Caco-2 (cell line): ENCODE data around the gene CDHR5. TPM values are rescaled to one million over a fixed set of nuclear protein-coding genes. Genes with fewer than 3 reads are reported as not detected.
"Not testable (repeated sequence)": the region's sequence is repeated elsewhere in the genome, so short reads cannot be mapped to it uniquely, and the experiment has no call there.

Experiments
- BruUV-seq: library from RNA; stranded (reverse); fragments of 400-500 nt; replicated peaks from 2 replicates; lab custom pipeline; 2021; lab: Mats Ljungman, UMichigan
- CTCF ChIA-PET: fragments of 300-600 bp; sonication (Branson Sonifier 250); formaldehyde crosslinking; loops from one replicate; lab custom pipeline; 2022; ENCODE audit warnings: antibody characterized with exemption; lab: Charles Lee
- POLR2A ChIA-PET: fragments of 300-600 bp; sonication (Branson Sonifier 250); formaldehyde crosslinking; loops from one replicate; lab custom pipeline; 2022; ENCODE audit warnings: antibody characterized with exemption; lab: Charles Lee
- DNase-seq, 2 experiments: peaks; one replicate each; pipeline versions ENCODE4 v3.0.0 to v3.0.0-alpha.2; 2020 to 2022
- H3K27me3 ChIP-seq: replicated peaks from 2 replicates; pipeline ENCODE4 v1.6.0; 2011; ENCODE audit warnings: low read length; ENCODE audit not compliant: control insufficient read depth, insufficient read depth
- H3K36me3 ChIP-seq: 2 replicates; pipeline ENCODE4 v1.5.1; 2011; ENCODE audit warnings: low read length; ENCODE audit not compliant: control insufficient read depth, insufficient read depth
- H3K4me1 ChIP-seq: fragments of 250-450 bp; sonication (Bioruptor Pico); 2 replicates; pipeline ENCODE4 v1.5.1; 2020; ENCODE audit warnings: mild to moderate bottlenecking
- H3K4me3 ChIP-seq: 2 replicates; pipeline ENCODE4 v1.5.1; 2011; ENCODE audit warnings: low read depth, mild to moderate bottlenecking, control low read depth, low read length
- H3K9me3 ChIP-seq: fragments of 250-450 bp; sonication (Bioruptor Pico); 2 replicates; pipeline ENCODE4 v1.5.1; 2020; ENCODE audit warnings: mild to moderate bottlenecking, moderate library complexity
- H3K27ac Mint-ChIP-seq: one replicate; pipeline ENCODE4 v1.8.0; 2022; ENCODE audit warnings: mixed read lengths; ENCODE audit not compliant: unreplicated experiment
- H3K27me3 Mint-ChIP-seq: one replicate; pipeline ENCODE4 v1.8.0; 2022; ENCODE audit warnings: mixed read lengths; ENCODE audit not compliant: insufficient read depth, unreplicated experiment
- H3K36me3 Mint-ChIP-seq: one replicate; pipeline ENCODE4 v1.8.0; 2022; ENCODE audit warnings: mild to moderate bottlenecking, mixed read lengths; ENCODE audit not compliant: insufficient read depth, unreplicated experiment
- H3K4me1 Mint-ChIP-seq: one replicate; pipeline ENCODE4 v1.8.0; 2022; ENCODE audit warnings: low read depth, mixed read lengths; ENCODE audit not compliant: unreplicated experiment
- H3K4me3 Mint-ChIP-seq: one replicate; pipeline ENCODE4 v1.8.0; 2022; ENCODE audit warnings: mild to moderate bottlenecking, moderate library complexity, mixed read lengths; ENCODE audit not compliant: unreplicated experiment
- H3K9me3 Mint-ChIP-seq: one replicate; pipeline ENCODE4 v1.8.0; 2022; ENCODE audit warnings: mixed read lengths; ENCODE audit not compliant: unreplicated experiment
- CTCF ChIP-seq, 2 experiments: fragments of 200-600 bp in 1 of 2; IDR thresholded peaks; 1 replicate in 1 of 2; 2 replicates in 1 of 2; pipeline versions ENCODE4 v1.5.1 to v1.8.0; 2011 to 2022; ENCODE audit warnings: antibody characterized with exemption in 1 of 2, control low read depth in 1 of 2, inconsistent platforms in 1 of 2, low read depth in 1 of 2, low read length in 1 of 2, mild to moderate bottlenecking in 1 of 2, moderate library complexity in 1 of 2; ENCODE audit not compliant: insufficient read depth in 1 of 2, severe bottlenecking in 1 of 2, unreplicated experiment in 1 of 2
- intact Hi-C: fragments of 100-400 bp; cut with micrococcal nuclease; formaldehyde crosslinking; loops from one replicate; pipeline ENCODE4 v1.10.0; 2022; ENCODE audit not compliant: unreplicated experiment
- total RNA-seq: library from RNA; stranded (reverse); gene quantifications from 2 replicates; pipeline ENCODE4 v1.2.3, GENCODE V29; 2022

Gene CDHR5
- total RNA-seq, 1 experiment from 2014 or later: 42.0 TPM

GRCh38 chr11:575313-575995 lies 49.3 kb downstream of the CDHR5 start:
- ChIA-PET CTCF (interaction anchor here (0.7 to 1.1 kb wide), 7 partner anchors 9 to 121 kb away, joined by 3 to 6 read pairs (median 3); partner anchors contain the start of gene TMEM80), POLR2A (interaction anchor here (0.5 to 2.0 kb wide), 17 partner anchors 11 to 368 kb away, joined by 3 to 17 read pairs (median 5); partner anchors contain the start of genes BET1L, CEND1, DEAF1 and LMNTD2)
- peak overlapping the region; percentile 97 for H3K27ac Mint-ChIP-seq
- intact Hi-C loops: loop anchor here (5.0 kb wide), 1 partner anchor 37 kb away; no protein-coding TSS in a partner anchor
- peaks cover 14% of the 10 kb centered on the region for H3K36me3 Mint-ChIP-seq
- Histone ChIP-seq H3K4me3 (peak overlapping the region; percentile 96), H3K27me3 (no peaks in the 10 kb centered on the region), H3K9me3 (no peaks in the 10 kb centered on the region), H3K36me3 (no peaks in the 10 kb centered on the region), H3K4me1 (peaks cover 40% of the 10 kb centered on the region)
- peaks cover 22% of the 10 kb centered on the region for H3K4me1 Mint-ChIP-seq
- no peak for TF ChIP-seq CTCF (IDR thresholded peaks at IDR 0.05; ENCODE audit: insufficient read depth in 1 of 2, low read depth in 1 of 2, low read length in 1 of 2, severe bottlenecking in 1 of 2, unreplicated experiment in 1 of 2)
- H3K9me3 Mint-ChIP-seq: no peaks in the 10 kb centered on the region
- H3K4me3 Mint-ChIP-seq: peak overlapping the region; percentile 78
- TSS peak; percentile 54 for BruUV-seq
- no peaks in the 10 kb centered on the region for H3K27me3 Mint-ChIP-seq
- peak; percentile 48 to 78 for DNase-seq

- no peak for TF ChIP-seq CTCF (IDR thresholded peaks at IDR 0.05; ENCODE audit: insufficient read depth in 1 of 2, low read depth in 1 of 2, low read length in 1 of 2, severe bottlenecking in 1 of 2, unreplicated experiment in 1 of 2)
- Mint-ChIP-seq H3K36me3 (peaks cover 10% of the 10 kb centered on the region), H3K27me3 (no peaks in the 10 kb centered on the region), H3K27ac (no peak overlapping the region), H3K9me3 (no peaks in the 10 kb centered on the region), H3K4me1 (peaks cover 22% of the 10 kb centered on the region), H3K4me3 (peak overlapping the region; percentile 78)
- no TSS peak for BruUV-seq
- peaks cover 40% of the 10 kb centered on the region for H3K4me1 ChIP-seq
- no peaks in the 10 kb centered on the region for H3K36me3 ChIP-seq
- peak overlapping the region; percentile 96 for H3K4me3 ChIP-seq
- intact Hi-C loops: loop anchor here (5.0 kb wide), 1 partner anchor 38 kb away; no protein-coding TSS in a partner anchor
- ChIA-PET CTCF (interaction anchor here (1.1 kb wide), 1 partner anchor 15 kb away, joined by 4 read pairs; no protein-coding TSS in a partner anchor), POLR2A (interaction anchor here (1.7 kb wide), 1 partner anchor 138 kb away, joined by 4 read pairs; no protein-coding TSS in a partner anchor)
- DNase-seq: no peak
- no peaks in the 10 kb centered on the region for H3K9me3 ChIP-seq
- no peaks in the 10 kb centered on the region for H3K27me3 ChIP-seq
Measured at GRCh38 chr11:574632-575312, 50.0 kb downstream of the CDHR5 start.

GRCh38 chr11:574031-574570 lies 50.7 kb downstream of the CDHR5 start:
- H3K9me3 ChIP-seq, H3K27me3 Mint-ChIP-seq, H3K27me3 ChIP-seq, H3K9me3 Mint-ChIP-seq, BruUV-seq, POLR2A ChIA-PET, H3K27ac Mint-ChIP-seq, H3K36me3 ChIP-seq, DNase-seq, intact Hi-C loops, CTCF ChIA-PET: not testable (repeated sequence)
- H3K4me1 ChIP-seq: peaks cover 41% of the 10 kb centered on the region
- H3K36me3 Mint-ChIP-seq: peaks cover 10% of the 10 kb centered on the region
- H3K4me3 Mint-ChIP-seq: peak overlapping the region; percentile 78
- peaks cover 22% of the 10 kb centered on the region for H3K4me1 Mint-ChIP-seq
- peak overlapping the region; percentile 96 for H3K4me3 ChIP-seq
